ENCODE data around the gene PPM1J.
"Not testable (repeated sequence)": the region's sequence is repeated elsewhere in the genome, so short reads cannot be mapped to it uniquely, and the experiment has no call there.

PPM1J gene

DNA sequence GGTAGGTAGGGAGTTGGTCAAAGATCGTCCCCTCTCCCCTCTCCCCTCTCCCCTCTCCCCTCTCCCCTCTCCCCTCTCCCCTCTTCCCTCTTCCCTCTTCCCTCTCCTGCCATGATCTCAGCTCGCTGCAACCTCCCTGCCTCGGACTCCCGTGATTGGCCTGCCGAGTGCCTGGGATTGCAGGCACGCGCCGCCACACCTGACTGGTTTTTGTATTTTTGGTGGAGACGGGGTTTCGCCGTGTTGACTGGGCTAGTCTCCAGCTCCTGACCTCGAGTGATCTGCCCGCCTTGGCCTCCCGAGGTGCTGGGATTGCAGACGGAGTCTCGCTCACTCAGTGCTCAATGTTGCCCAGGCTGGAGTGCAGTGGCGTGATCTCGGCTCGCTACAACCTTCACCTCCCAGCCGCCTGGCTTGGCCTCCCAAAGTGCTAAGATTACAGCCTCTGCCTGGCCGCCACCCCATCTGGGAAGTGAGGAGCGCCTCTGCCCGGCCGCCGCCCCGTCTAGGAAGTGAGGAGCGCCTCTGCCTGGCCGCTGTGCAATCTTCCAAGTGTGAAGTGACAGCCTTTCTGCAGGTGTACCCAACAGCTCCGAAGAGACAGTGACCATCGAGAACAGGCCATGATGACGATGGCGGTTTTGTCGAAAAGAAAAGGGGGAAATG lies 13.3 kb upstream of the PPM1J start:
- not testable (repeated sequence) for H3K4me1 Mint-ChIP-seq, ATAC-seq, DNase-seq, H3K27ac Mint-ChIP-seq, H3K27me3 Mint-ChIP-seq, H3K9me3 Mint-ChIP-seq, H3K4me3 Mint-ChIP-seq

DNA sequence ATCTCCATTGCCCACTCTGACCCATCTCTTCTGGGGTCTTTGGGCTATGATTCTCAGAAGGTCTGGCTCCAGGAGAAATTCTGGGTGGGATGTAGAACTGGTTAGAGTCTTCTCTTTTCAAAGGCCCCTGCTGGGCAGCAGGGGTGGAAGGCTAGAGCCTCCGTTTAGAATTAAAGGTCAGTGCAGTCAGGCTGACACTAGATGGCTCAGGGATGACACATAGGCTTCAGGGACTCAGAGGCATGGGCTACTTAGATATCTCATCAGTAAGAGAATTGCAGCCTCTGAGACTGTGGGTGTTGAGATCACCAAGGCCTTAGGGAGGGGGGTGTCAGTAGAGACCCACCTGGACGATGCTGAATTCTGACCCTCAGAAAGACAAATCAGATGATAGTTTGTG lies 12.6 kb upstream of the PPM1J start:
- H3K27ac Mint-ChIP-seq = no peak overlapping the region
- H3K27me3 Mint-ChIP-seq = peaks cover 12% of the 10 kb centered on the region
- DNase-seq = no peak
- ATAC-seq = no peak
- no peak overlapping the region for H3K4me3 Mint-ChIP-seq
- H3K9me3 Mint-ChIP-seq = no peaks in the 10 kb centered on the region
- peaks cover 10% of the 10 kb centered on the region for H3K4me1 Mint-ChIP-seq

DNA sequence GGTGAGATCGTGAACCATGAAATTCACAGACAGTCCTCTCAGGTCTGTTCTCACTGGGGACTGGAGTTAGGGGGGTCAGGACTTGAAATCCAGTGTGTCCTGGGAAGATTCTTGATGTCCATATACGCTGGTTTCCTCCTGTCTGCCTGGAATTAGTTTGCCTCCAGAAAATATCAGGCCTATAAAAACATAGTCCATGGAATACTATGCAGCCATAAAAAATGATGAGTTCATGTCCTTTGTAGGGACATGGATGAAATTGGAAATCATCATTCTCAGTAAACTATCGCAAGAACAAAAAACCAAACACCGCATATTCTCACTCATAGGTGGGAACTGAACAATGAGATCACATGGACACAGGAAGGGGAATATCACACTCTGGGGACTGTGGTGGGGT lies 9.1 kb upstream of the PPM1J start:
- H3K4me3 Mint-ChIP-seq = not testable (repeated sequence)

DNA sequence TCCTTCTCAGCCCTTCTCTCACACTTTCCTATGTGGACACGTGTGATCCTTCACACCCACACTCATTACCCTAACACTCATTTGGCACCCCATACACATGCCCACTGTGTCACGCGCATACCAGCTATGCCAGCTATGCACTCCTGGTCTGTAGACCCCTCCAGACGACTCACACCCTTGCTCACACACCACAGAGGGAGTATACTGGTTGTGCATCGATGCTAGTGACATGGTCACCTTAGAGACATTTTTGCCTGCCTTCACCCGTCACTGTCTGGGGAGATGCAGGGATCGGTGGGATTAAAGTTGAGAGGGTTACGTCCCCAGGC lies 8.3 kb upstream of the PPM1J start:
- Mint-ChIP-seq H3K4me3 (peak overlapping the region in 1 of 2 donors; percentile 3), H3K9me3 (no peaks in the 10 kb centered on the region), H3K4me1 (peaks cover 28% of the 10 kb centered on the region), H3K27ac (peak overlapping the region; percentile 24 to 80), H3K27me3 (peaks cover 50% of the 10 kb centered on the region)
- ATAC-seq (peak; percentile 3), DNase-seq (no peak)

More for the DNA sequence above, 9.1 kb upstream of the PPM1J start:
- Mint-ChIP-seq H3K27me3 (peaks cover 42% of the 10 kb centered on the region), H3K4me1 (peaks cover 21% of the 10 kb centered on the region)
- DNase-seq, H3K9me3 Mint-ChIP-seq, ATAC-seq, H3K27ac Mint-ChIP-seq: not testable (repeated sequence)

DNA sequence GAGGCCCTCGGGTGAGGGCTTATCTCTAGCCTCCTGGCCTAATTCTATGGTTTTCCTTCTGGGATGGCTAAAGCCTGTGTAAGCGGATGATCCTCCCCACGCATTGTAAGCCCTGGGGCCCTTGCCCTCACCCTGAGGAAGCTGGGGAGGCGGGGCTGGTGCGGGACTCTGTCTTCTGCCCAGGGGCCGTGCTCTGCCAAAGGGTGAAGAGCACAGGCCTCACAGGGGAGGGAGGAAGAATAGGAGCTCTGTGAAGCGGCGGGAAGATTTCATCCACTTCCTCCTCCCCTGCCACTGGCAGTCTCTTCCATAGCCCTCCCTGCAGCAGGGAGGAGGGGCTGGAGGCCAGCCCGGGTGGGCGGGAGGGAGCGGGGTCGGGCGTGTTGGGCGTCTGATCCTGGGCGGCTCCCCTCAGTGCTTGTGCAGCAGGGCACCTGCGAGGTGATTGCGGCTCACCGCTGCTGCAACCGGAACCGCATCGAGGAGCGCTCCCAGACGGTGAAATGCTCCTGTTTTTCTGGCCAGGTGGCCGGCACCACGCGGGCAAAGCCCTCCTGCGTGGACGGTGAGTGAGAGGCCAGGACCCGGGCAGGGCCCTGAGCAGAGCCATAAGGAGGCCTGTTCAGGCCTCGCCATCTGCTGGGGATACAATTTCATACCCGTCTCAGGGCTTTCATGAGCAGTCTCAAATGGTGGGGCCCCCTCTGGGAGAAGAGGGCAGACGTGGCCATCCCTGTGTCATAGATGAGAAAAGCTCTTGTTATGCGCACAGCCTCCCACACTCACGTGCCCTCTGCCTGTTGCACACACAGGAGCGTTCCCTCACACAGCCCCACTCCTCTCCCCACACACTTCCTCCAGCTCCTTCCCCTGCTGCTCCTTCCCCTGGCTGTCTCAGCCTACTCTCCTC lies 7.7 kb upstream of the PPM1J start:
- H3K4me3 Mint-ChIP-seq = peak overlapping the region; percentile 14 to 67

DNA sequence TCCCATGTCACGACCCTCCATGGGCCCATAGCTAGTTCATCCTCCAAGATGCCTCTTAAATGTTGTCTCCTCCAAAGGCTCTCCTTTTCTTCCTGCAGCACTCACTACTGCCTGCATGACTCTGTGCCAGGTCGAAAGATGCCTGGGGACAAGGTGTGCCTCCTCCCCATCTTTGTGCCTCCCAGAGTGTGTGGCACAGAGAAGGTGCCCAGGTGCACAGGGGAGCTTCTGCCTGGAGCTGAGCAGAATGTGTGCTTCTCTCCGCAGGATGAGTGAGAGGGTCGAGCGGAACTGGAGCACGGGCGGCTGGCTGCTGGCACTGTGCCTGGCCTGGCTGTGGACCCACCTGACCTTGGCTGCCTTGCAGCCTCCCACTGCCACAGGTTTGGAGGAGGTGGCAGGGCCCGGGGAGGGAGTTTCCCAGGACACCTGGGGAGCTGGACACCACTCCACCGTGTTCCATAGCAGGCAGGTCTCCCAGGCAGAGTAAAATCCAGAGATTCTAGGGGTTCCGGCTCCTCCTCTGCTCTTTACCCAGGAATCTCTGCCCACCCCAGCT lies 6.9 kb upstream of the PPM1J start:
- Mint-ChIP-seq H3K4me3 (no peak overlapping the region), H3K4me1 (peaks cover 36% of the 10 kb centered on the region), H3K9me3 (no peaks in the 10 kb centered on the region), H3K27me3 (peaks cover 57% of the 10 kb centered on the region), H3K27ac (no peak overlapping the region)
- no peak for ATAC-seq
- no peak for DNase-seq

More for the DNA sequence above, 7.7 kb upstream of the PPM1J start:
- Mint-ChIP-seq H3K9me3 (no peaks in the 10 kb centered on the region), H3K4me1 (peaks cover 31% of the 10 kb centered on the region), H3K27ac (peak overlapping the region; percentile 24 to 86), H3K27me3 (peaks cover 53% of the 10 kb centered on the region)
- ATAC-seq (peak; percentile 46), DNase-seq (no peak)

DNA sequence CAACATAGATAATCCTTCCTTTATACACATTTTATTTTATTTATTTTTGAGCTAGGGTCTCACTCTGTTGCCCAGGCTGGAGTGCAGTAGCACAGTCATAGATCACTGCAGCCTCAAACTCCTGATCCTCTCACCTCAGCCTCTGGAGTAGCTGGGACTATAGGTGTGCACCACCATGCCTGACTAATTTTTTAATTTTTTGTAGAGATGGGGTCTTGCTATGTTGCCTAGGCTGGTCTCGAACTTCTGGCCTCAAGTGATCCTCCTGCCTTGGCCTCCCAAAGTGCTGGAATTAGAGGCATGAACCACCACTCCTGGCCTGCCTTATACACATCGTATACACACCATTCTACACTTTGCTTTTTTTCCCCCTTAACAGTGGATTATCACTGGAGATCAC lies 6.2 kb upstream of the PPM1J start:
- not testable (repeated sequence) for H3K27ac Mint-ChIP-seq, ATAC-seq, DNase-seq, H3K4me3 Mint-ChIP-seq, H3K9me3 Mint-ChIP-seq
- Mint-ChIP-seq H3K27me3 (peaks cover 59% of the 10 kb centered on the region), H3K4me1 (peaks cover 43% of the 10 kb centered on the region)

DNA sequence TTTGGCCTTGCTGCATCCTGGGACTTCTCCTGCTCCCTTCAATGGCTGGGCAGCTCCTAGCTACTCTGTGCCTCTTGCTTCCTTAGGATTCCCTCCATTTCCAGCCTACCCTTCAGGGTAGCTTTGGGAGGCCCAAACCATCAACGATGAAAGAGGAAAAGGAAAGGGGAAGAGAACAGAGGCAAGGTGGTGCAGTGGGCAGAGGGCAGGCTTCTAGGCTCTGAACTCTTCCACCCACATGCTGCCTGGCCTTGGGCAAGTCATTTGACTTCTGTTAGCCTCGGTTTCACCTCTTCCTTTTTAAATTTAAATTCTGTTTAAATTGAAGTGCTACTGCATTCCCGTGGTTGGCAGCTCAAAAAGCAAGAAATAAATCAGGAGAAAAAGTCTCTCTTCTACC lies 5.7 kb upstream of the PPM1J start:
- H3K4me3 Mint-ChIP-seq = no peak overlapping the region
- no peak overlapping the region for H3K27ac Mint-ChIP-seq
- DNase-seq (no peak), ATAC-seq (no peak)
- H3K27me3 Mint-ChIP-seq = peaks cover 59% of the 10 kb centered on the region
- peaks cover 48% of the 10 kb centered on the region for H3K4me1 Mint-ChIP-seq
- no peaks in the 10 kb centered on the region for H3K9me3 Mint-ChIP-seq

DNA sequence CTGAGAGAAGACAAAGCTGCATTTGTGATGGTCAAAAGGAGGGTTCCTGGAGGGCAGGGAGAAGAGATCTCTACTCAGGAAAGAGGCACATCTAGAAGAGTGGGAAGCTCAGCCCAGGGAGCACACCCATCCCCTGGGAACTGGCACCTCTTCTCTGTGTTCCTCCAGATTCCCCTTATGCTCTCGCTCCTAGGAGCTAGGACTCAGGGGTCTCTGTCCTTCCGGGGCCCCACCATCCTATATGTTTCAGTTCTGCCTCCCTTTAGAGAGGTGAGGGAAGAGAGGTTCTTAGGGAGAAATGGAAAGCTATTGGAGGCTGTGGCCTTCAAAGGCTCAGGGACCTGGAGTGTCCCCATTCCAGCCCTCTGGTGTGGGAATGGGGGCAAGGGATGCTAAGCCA lies 4.6 kb upstream of the PPM1J start:
- no peak overlapping the region for H3K27ac Mint-ChIP-seq
- peaks cover 59% of the 10 kb centered on the region for H3K27me3 Mint-ChIP-seq
- no peak for DNase-seq
- peaks cover 54% of the 10 kb centered on the region for H3K4me1 Mint-ChIP-seq
- H3K9me3 Mint-ChIP-seq = no peaks in the 10 kb centered on the region
- no peak for ATAC-seq
- no peak overlapping the region for H3K4me3 Mint-ChIP-seq

DNA sequence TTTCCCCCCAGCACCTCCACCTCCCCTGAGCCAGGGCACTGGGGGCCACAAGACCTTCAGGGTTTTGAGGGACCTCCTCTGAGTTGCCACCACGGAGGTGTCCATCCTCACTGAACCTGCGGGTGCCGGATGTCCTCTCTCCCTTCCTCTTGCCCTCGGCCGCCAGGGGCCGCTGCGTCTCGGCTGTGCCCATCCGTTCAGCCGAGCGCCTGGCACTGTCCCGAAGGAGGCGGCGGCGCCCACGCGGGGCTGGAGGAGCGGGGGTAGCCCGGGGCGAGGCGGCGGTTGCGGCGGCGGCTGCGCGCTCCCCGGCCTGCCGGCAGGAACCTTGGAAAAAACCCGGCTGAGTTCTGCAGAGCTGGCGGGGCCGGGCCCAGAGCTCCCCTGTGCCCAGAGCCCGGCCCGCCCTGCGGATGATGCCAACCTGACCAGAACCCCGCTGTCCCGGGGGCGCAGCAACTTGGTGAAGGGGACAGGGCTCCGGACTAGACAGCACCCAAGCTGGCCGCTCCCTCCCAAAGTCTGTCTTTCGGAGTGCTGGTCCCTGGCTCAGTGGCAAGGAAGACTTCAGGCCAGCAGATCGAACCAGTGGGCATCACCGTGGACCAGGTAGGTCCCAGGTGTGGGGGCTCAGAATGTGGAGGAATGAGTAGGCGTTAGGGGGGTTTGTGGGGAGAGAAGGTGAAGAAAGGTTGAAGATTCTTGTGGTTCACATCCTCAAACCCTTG lies 3.7 kb upstream of the PPM1J start:
- H3K9me3 Mint-ChIP-seq = no peaks in the 10 kb centered on the region
- peaks cover 68% of the 10 kb centered on the region for H3K27me3 Mint-ChIP-seq

DNA sequence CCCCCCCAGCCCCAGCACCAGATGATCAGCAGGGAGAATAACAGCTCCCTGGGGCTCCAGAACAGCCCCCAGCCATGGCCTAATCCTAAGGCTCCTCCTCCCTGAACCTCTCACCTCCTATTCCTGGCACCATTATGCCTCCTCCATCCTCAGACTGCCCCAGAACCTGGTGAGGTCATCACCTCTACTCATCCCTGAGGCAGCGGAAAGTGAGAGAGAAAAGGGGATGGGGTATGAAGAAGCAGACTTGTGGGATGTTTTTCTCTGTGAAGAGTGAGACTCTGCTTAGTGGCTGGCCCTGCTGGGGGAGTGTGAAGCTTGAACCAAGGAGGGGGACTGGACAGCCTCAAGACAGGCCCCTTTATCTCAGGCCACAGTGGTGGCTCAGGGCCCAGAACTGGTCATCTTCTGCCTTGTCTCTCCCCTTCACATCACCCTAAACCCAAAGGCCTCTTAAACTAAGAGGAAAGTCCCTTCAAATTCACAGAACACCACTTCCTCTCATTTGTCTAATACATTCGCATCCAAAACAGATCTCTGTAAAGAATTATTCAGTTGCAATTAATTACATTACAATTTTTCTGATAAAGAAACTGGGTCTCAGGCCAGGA lies 2.2 kb upstream of the PPM1J start:
- Mint-ChIP-seq H3K4me1 (peaks cover 55% of the 10 kb centered on the region), H3K4me3 (no peak overlapping the region), H3K27me3 (peaks cover 68% of the 10 kb centered on the region), H3K27ac (no peak overlapping the region), H3K9me3 (no peaks in the 10 kb centered on the region)
- no peak for DNase-seq
- ATAC-seq = no peak

More for the DNA sequence above, 3.7 kb upstream of the PPM1J start:
- Mint-ChIP-seq H3K27ac (no peak overlapping the region), H3K4me3 (peak overlapping the region; percentile 55 to 78), H3K4me1 (peaks cover 62% of the 10 kb centered on the region)
- DNase-seq (peak; percentile 72 to 77), ATAC-seq (peak; percentile 43)

DNA sequence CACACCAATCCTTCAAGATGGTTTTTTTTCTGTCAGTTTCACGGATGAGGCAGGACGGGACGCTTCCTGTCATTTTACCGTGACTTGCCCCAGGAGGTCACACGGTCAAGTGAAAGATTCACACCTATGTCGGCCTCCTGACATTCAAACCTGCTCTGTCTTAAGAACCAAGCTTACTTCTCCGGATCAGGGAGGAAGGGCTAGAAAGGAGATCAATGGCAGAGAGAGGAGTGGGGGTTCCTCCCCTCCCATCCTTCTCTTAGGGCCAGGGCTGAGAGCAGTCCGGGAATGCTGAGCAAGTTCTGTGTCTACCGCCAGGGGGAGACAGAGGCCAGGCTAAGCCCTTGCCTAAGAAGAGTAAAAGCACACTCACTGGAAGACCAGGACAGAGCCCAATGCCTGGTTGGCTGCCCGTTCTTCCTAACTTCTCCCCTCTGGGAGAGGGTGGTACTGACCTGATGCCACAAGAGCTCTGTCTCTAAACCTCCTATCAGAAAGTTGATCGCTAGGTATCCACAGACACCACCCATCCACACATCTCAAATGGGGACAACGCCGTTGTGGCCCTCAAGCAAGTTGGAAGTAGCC lies 1.1 kb upstream of the PPM1J start:
- Mint-ChIP-seq H3K9me3 (no peaks in the 10 kb centered on the region), H3K27me3 (peaks cover 63% of the 10 kb centered on the region), H3K27ac (peak overlapping the region; percentile 50 to 68), H3K4me3 (peak overlapping the region; percentile 89 to 96), H3K4me1 (peaks cover 54% of the 10 kb centered on the region)
- peak; percentile 70 to 73 for DNase-seq
- peak; percentile 39 for ATAC-seq

DNA sequence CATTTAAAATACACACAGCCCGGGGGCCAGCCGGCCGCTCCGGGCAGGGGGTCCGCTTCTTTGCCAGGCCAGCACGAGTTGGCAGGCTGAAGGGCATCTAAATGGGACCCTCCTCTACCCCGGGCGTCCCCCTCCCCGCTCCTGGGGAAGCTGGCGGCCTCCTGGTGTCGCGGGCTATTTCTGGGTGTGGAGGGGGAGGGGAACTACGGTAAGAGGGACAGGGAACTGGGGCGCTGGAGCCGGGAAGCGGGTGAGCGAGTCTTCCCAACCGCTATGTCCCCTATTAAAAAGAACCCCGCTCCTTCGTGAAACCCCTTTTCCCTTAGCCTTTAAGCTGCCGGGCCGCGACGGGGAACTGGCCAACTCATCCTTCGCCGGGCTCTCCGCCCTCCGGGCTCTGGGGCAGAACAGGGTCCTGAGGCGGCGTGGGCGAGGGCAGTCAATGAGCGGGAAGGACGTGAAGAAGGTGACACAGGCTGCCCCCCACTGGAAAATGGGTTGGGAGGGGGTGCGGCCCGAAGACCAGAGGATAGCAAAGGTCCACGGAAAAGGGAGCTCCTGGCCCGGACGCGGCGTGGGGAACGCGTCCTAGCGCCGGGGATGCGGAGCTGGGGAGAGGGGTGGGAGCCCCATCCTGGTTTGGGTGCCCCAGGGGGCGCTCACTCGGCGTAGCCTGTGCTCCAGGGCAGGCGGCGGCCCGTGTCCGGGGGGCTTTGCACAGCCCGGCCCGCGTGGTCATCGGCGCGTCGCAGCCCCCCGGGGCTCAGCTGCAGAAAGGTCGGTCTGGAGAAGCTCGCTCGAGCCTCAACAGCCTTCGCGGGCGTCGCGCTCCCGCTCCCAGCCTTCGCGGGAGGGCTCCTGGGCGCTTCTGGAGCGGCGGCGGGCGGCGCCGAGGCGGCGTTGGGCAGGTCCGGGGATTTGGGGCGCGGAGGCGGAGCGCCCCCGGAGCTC lies 544 bp downstream of the PPM1J start:
- H3K4me1 Mint-ChIP-seq = peaks cover 64% of the 10 kb centered on the region
- peak in 1 of 2 donors; percentile 42 for DNase-seq
- H3K4me3 Mint-ChIP-seq = peak overlapping the region; percentile 84 to 90
- H3K27me3 Mint-ChIP-seq = peaks cover 51% of the 10 kb centered on the region
- ATAC-seq = peak; percentile 25
- H3K27ac Mint-ChIP-seq = no peak overlapping the region
- no peaks in the 10 kb centered on the region for H3K9me3 Mint-ChIP-seq

Measured in stimulated activated naive CD8-positive, alpha-beta T cell treated with anti-CD3 and anti-CD28 coated beads, Interleukin-15, amount 100 ng/mL, for 72 hours (primary cell).